HepG2 (cell line): ENCODE results near the gene CLK4. TPM values are rescaled to one million over a fixed set of nuclear protein-coding genes. Genes with fewer than 3 reads are reported as not detected.

Source experiments
- ATF7 ChIP-seq, 2 experiments: fragments of 450-650 bp in 1 of 2; sonication (generic) in 1 of 2; formaldehyde crosslinking in 1 of 2; IDR thresholded peaks; 2 replicates each; pipeline versions ENCODE4 v1.4.0 to v1.6.1; 2016 to 2020; ENCODE audit warnings: antibody characterized with exemption in 1 of 2, mild to moderate bottlenecking in 1 of 2, missing genetic modification reagents in 1 of 2
- CHD2 ChIP-seq: IDR thresholded peaks from 2 replicates; pipeline ENCODE4 v1.6.1; 2011; ENCODE audit warnings: low read depth, low read length, improper control_type of control experiment
- ESRRA ChIP-seq: sonication (generic); formaldehyde crosslinking; IDR thresholded peaks from 2 replicates; pipeline ENCODE4 v1.5.1; 2020; ENCODE audit warnings: mild to moderate bottlenecking, low read depth, missing genetic modification reagents
- HMG20A ChIP-seq: IDR thresholded peaks from 2 replicates; pipeline ENCODE4 v1.6.1; 2016; ENCODE audit warnings: borderline replicate concordance
- KIAA2018 ChIP-seq: sonication (generic); formaldehyde crosslinking; IDR thresholded peaks from 2 replicates; pipeline ENCODE4 v1.5.0; 2020; ENCODE audit warnings: mild to moderate bottlenecking, missing genetic modification reagents, borderline replicate concordance
- KLF12 ChIP-seq: sonication (generic); formaldehyde crosslinking; IDR thresholded peaks from 2 replicates; pipeline ENCODE4 v1.4.0; 2020; ENCODE audit warnings: missing genetic modification reagents, borderline replicate concordance
- MXD1 ChIP-seq: sonication (generic); formaldehyde crosslinking; IDR thresholded peaks from 2 replicates; pipeline ENCODE4 v1.4.0; 2020; ENCODE audit warnings: mild to moderate bottlenecking, missing genetic modification reagents
- NR2C2 ChIP-seq: sonication (generic); formaldehyde crosslinking; IDR thresholded peaks from 2 replicates; pipeline ENCODE4 v1.4.0; 2020; ENCODE audit warnings: missing genetic modification reagents, mild to moderate bottlenecking, moderate library complexity, borderline replicate concordance
- PBX3 ChIP-seq: sonication (generic); formaldehyde crosslinking; IDR thresholded peaks from 2 replicates; pipeline ENCODE4 v1.8.1; 2023; ENCODE audit warnings: missing genetic modification reagents, inconsistent platforms, borderline replicate concordance
- XRCC5 ChIP-seq: fragments of 200-400 bp; formaldehyde crosslinking; optimal IDR thresholded peaks from 2 replicates; pipeline ENCODE3; 2017; ENCODE audit warnings: mild to moderate bottlenecking, low read length
- ZBTB37 ChIP-seq: sonication (generic); formaldehyde crosslinking; IDR thresholded peaks from 2 replicates; pipeline ENCODE4 v1.4.0; 2020; ENCODE audit warnings: mild to moderate bottlenecking, missing genetic modification reagents
- ZC3H4 ChIP-seq: sonication (generic); formaldehyde crosslinking; IDR thresholded peaks from 2 replicates; pipeline ENCODE4 v1.4.0; 2020; ENCODE audit warnings: missing genetic modification reagents, borderline replicate concordance
- ZMYM4 ChIP-seq: sonication (generic); formaldehyde crosslinking; IDR thresholded peaks from 2 replicates; pipeline ENCODE4 v1.8.1; 2023; ENCODE audit warnings: mild to moderate bottlenecking, missing genetic modification reagents
- ZNF331 ChIP-seq: sonication (generic); formaldehyde crosslinking; IDR thresholded peaks from 2 replicates; pipeline ENCODE4 v1.4.0; 2020; ENCODE audit warnings: missing genetic modification reagents
- ZNF550 ChIP-seq: sonication (generic); formaldehyde crosslinking; IDR thresholded peaks from 2 replicates; pipeline ENCODE4 v1.4.0; 2020; ENCODE audit warnings: mild to moderate bottlenecking, missing genetic modification reagents, borderline replicate concordance
- ZNF557 ChIP-seq: sonication (generic); formaldehyde crosslinking; IDR thresholded peaks from 2 replicates; pipeline ENCODE4 v1.4.0; 2020; ENCODE audit warnings: missing genetic modification reagents
- ZNF773 ChIP-seq: sonication (generic); formaldehyde crosslinking; IDR thresholded peaks from 2 replicates; pipeline ENCODE4 v1.4.0; 2020; ENCODE audit warnings: missing genetic modification reagents, borderline replicate concordance
- polyA plus RNA-seq, 8 experiments: library from polyadenylated mRNA; depleted of rRNA in 3 of 8; stranded (reverse) in 7 of 8; unstranded in 1 of 8; fragments of >200 nt; fragmentation: Illumina TruSeq in 4 of 8; extraction: Trizol in 4 of 8; gene quantifications; 2 replicates each; pipeline versions ENCODE4 v1.2.1 to v1.2.3, GENCODE V29; 2011 to 2016; ENCODE audit warnings: low read depth in 4 of 8, missing spikeins in 1 of 8, mixed read lengths in 1 of 8; ENCODE audit not compliant: insufficient read depth in 1 of 8
- total RNA-seq, 5 experiments: library from RNA; depleted of rRNA; stranded (reverse); fragments of >200 nt; fragmentation: Illumina TruSeq; extraction: Trizol; gene quantifications; 2 replicates each; pipeline ENCODE4 v1.2.3, GENCODE V29; 2016; ENCODE audit warnings: low read depth in 1 of 5

The CLK4 gene
- total and polyA plus RNA-seq, 2 of the 13 experiments (the other 11 are each of a cell fraction or from before 2014, with no cell fraction given): 17.7 to 18.4 TPM

- TF ChIP-seq KLF12 (CRISPR knock-in tag): peak; percentile 39; the same call in 1 of the 2 replicates
- TF ChIP-seq ZBTB37 (CRISPR knock-in tag): no peak
- no peak for TF ChIP-seq NR2C2 (CRISPR knock-in tag)
- TF ChIP-seq ZNF331 (CRISPR knock-in tag): no peak; the same call in 1 of the 2 replicates
- 0 out of 2 replicates have a peak, but pooled peaks have one; percentile 64 for TF ChIP-seq ZNF550 (CRISPR knock-in tag)
- TF ChIP-seq ZMYM4 (CRISPR knock-in tag): peak; percentile 84
- no peak for TF ChIP-seq ZC3H4
- TF ChIP-seq ATF7 (IDR thresholded peaks at IDR 0.05): no peak
- TF ChIP-seq ATF7 (CRISPR knock-in tag; IDR thresholded peaks at IDR 0.05): no peak
- no peak for TF ChIP-seq CHD2
- no peak for TF ChIP-seq ZNF557
- peak; percentile 93 for TF ChIP-seq XRCC5
- TF ChIP-seq KIAA2018 (CRISPR knock-in tag): no peak
- TF ChIP-seq MXD1 (CRISPR knock-in tag): peak; percentile 66; the same call in 1 of the 2 replicates
- no peak; the same call in 1 of the 2 replicates for TF ChIP-seq ZNF773
- TF ChIP-seq ESRRA: no peak
- TF ChIP-seq HMG20A (CRISPR knock-in tag): no peak
- TF ChIP-seq PBX3 (CRISPR knock-in tag): 0 out of 2 replicates have a peak, but pooled peaks have one; percentile 43
Observed at GRCh38 chr5:178626484-178627258, at the start of gene CLK4 (continued).
